Spleen (tissue), 11 donors: ENCODE data around the gene C5orf15. TPM values are rescaled to one million over a fixed set of nuclear protein-coding genes. Genes with fewer than 3 reads are reported as not detected.

Source experiments
- DNase-seq: peaks from one replicate; pipeline ENCODE4 v3.0.0-alpha.2; 2020
- H3K27ac ChIP-seq, 8 donors: fragments of 200-600 bp; sonication (generic) in 7 of 8; 1 replicate in 4 of 8; 2 replicates in 4 of 8; pipeline versions ENCODE4 v1.5.0 to v1.8.0; 2016 to 2021; ENCODE audit warnings: inconsistent platforms in 4 of 8, mild to moderate bottlenecking in 4 of 8, moderate library complexity in 1 of 8
- H3K27me3 ChIP-seq, 7 donors: fragments of 200-600 bp; sonication (generic) in 6 of 7; replicated peaks in 1 of 7; 1 replicate in 4 of 7; 2 replicates in 3 of 7; pipeline versions ENCODE4 v1.5.0 to v1.8.0; 2016 to 2021; ENCODE audit warnings: inconsistent platforms in 3 of 7, mild to moderate bottlenecking in 1 of 7
- H3K36me3 ChIP-seq, 6 donors: fragments of 200-600 bp; sonication (generic) in 5 of 6; 1 replicate in 4 of 6; 2 replicates in 2 of 6; pipeline versions ENCODE4 v1.5.0 to v1.8.0; 2016 to 2021; ENCODE audit warnings: inconsistent platforms in 2 of 6
- H3K4me1 ChIP-seq, 6 donors: fragments of 200-600 bp; sonication (generic) in 5 of 6; 1 replicate in 3 of 6; 2 replicates in 3 of 6; pipeline versions ENCODE4 v1.5.0 to v1.8.0; 2016 to 2021; ENCODE audit warnings: inconsistent platforms in 3 of 6
- H3K4me3 ChIP-seq, 8 donors: fragments of 200-600 bp; sonication (generic) in 7 of 8; 1 replicate in 4 of 8; 2 replicates in 4 of 8; pipeline versions ENCODE4 v1.5.0 to v1.8.0; 2016 to 2021; ENCODE audit warnings: inconsistent platforms in 4 of 8, mild to moderate bottlenecking in 4 of 8, moderate library complexity in 2 of 8
- H3K9me3 ChIP-seq, 8 donors: fragments of 200-600 bp; sonication (generic) in 7 of 8; 1 replicate in 4 of 8; 2 replicates in 4 of 8; pipeline versions ENCODE4 v1.5.0 to v1.8.0; 2016 to 2021; ENCODE audit warnings: inconsistent platforms in 4 of 8
- POLR2A ChIP-seq, 3 donors: fragments of 450-650 bp; IDR thresholded peaks; one replicate each; pipeline ENCODE4 v1.5.1; 2017; ENCODE audit warnings: antibody characterized with exemption in 3 of 3, mild to moderate bottlenecking in 1 of 3
- POLR2AphosphoS5 ChIP-seq, 3 donors: sonication (generic); formaldehyde crosslinking; IDR thresholded peaks; one replicate each; pipeline ENCODE4 v1.5.1; 2017; ENCODE audit warnings: antibody characterized with exemption in 3 of 3
- WGBS, 5 donors: extraction: QIAGEN DNeasy Blood & Tissue Kit in 3 of 5; methylation state at CpG; one replicate each; pipeline versions ENCODE4 v1.1.5 to v1.1.7; 2013 to 2018; 5-methylcytosine and 5-hydroxymethylcytosine counted together
- intact Hi-C: fragments of 100-400 bp; cut with DNase I; formaldehyde crosslinking; loops from one replicate; pipeline ENCODE4 v1.15.0; 2023; ENCODE audit warnings: low total_unique reads
- polyA plus RNA-seq, 3 donors: library from polyadenylated mRNA; stranded (reverse); fragments of 200-250 nt; gene quantifications; one replicate each; pipeline ENCODE4 v1.2.1, GENCODE V29; 2013
- total RNA-seq, 7 donors: library from RNA; depleted of rRNA in 3 of 7; stranded (reverse); fragments of >200 nt in 3 of 7; fragmentation: NEBNext Ultra II Directional in 4 of 7; extraction: Animal tissue kit (Norgen Biotek cat#: 25700) in 4 of 7; gene quantifications; one replicate each; pipeline versions ENCODE4 v1.1.0 to v1.2.1, GENCODE V29; 2016 to 2021
- TF ChIP-seq, protein P1 (sequence below), 11 experiments: fragments of 200-600 bp in 7 of 11; fragments of 450-650 bp in 4 of 11; sonication (generic) in 4 of 11; IDR thresholded peaks in 8 of 11; conservative IDR thresholded peaks in 3 of 11; 1 replicate in 7 of 11; 2 replicates in 4 of 11; pipeline versions ENCODE4 v1.4.0 to v1.8.0; 2016 to 2021; ENCODE audit warnings: antibody characterized with exemption in 11 of 11, inconsistent platforms in 4 of 11, mild to moderate bottlenecking in 1 of 11
- donor health status: healthy with polysubstance abuse.
- donor health status: DM: no; HTN: no; CAD: no; lungs with moderate emphysema.
- donor health status: DM: no; HTN: no; CAD: no.
- donor health status: Bipolar disorder and iron deficiency.
- donor health status: healthy.
- donor health status: DM: no; HTN: no; CAD: no.
- donor health status: DM: yes; HTN: yes; CAD: no.

The C5orf15 gene
- total and polyA plus RNA-seq, 10 donors, result 25.4 to 49.6 (median 28.5) TPM

DNA sequence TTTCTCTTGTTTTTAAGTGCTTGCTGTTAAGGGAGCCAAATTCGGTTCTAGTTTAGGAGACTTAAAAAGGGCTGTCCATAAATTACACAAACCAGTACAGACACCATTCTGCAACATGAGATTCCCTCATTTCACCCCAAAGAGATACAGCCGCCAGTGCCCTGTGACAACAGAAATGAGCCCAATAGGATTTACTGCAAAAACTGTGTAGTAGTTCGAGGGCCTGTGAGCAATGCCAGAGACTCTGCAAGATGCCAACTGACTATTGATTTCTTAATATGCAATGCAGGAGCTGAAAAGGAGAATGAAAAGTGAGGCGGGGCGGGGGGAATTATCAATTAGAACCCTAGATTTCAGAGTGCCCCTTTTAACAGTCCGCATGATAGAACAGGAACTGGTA lies 5.7 kb upstream of the C5orf15 start:
- intact Hi-C loops, result no loop called here
- 95 to 98% (median 98%) methylated on average over 6 of the region's 6 CpGs for WGBS, 5 donors
- TF ChIP-seq POLR2AphosphoS5 (IDR thresholded peaks at IDR 0.05) (no peak), POLR2A (IDR thresholded peaks at IDR 0.05) (no peak)
- TF ChIP-seq, protein P1, sequence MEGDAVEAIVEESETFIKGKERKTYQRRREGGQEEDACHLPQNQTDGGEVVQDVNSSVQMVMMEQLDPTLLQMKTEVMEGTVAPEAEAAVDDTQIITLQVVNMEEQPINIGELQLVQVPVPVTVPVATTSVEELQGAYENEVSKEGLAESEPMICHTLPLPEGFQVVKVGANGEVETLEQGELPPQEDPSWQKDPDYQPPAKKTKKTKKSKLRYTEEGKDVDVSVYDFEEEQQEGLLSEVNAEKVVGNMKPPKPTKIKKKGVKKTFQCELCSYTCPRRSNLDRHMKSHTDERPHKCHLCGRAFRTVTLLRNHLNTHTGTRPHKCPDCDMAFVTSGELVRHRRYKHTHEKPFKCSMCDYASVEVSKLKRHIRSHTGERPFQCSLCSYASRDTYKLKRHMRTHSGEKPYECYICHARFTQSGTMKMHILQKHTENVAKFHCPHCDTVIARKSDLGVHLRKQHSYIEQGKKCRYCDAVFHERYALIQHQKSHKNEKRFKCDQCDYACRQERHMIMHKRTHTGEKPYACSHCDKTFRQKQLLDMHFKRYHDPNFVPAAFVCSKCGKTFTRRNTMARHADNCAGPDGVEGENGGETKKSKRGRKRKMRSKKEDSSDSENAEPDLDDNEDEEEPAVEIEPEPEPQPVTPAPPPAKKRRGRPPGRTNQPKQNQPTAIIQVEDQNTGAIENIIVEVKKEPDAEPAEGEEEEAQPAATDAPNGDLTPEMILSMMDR (IDR thresholded peaks at IDR 0.05 in 8 of 11, conservative IDR thresholded peaks at IDR 0.05 in 3 of 11), result no peak

DNA sequence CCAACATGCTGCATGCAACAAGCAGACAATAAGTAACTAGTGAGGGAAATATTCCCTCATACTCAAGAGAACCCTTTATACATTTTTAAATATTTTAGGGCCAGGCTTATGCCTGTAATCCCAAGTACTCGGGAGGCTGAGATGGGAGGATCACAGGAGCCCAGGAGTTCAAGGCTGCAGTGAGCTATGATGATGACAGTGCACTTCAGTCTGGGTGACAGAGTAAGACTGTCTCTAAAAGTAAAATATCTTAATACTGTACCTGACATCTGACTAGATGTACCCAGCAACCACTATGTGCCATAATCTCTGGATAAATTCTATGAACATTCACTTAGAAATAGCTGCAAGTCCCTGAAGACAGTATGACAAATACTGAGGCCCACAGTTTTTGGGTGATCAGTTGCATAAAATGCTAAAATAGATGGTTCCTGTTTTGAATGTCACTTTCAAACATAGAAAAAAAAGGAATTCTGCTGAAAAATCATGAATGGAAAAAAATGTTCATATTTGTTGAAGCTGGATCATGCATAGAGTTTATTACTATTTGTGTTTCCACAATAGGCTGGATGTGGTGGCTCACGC lies 2.0 kb upstream of the C5orf15 start:
- no peaks in the 10 kb centered on the region for H3K9me3 ChIP-seq
- no peaks in the 10 kb centered on the region for H3K27me3 ChIP-seq
- WGBS, 5 donors, result 83 to 93% (median 90%) methylated on average over 2 of the region's 2 CpGs
- H3K4me3 ChIP-seq, result no peak overlapping the region
- intact Hi-C loops, result no loop called here
- no peak for DNase-seq
- H3K36me3 ChIP-seq, result peaks cover 0 to 47% (median 33%) of the 10 kb centered on the region in 6 donors
- no peak for TF ChIP-seq POLR2A (IDR thresholded peaks at IDR 0.05)
- TF ChIP-seq, protein P1 (IDR thresholded peaks at IDR 0.05 in 8 of 11, conservative IDR thresholded peaks at IDR 0.05 in 3 of 11), result no peak
- TF ChIP-seq POLR2AphosphoS5 (IDR thresholded peaks at IDR 0.05), result no peak
- peak overlapping the region in 4 of 8 donors; percentile 27 to 94 (median 94) for H3K27ac ChIP-seq
- H3K4me1 ChIP-seq, result peaks cover 13 to 48% (median 32%) of the 10 kb centered on the region in 6 donors

More for the DNA sequence above, 5.7 kb upstream of the C5orf15 start:
- no peaks in the 10 kb centered on the region for H3K9me3 ChIP-seq
- H3K27ac ChIP-seq, result no peak overlapping the region
- peaks cover 2 to 21% (median 8%) of the 10 kb centered on the region in 6 donors for H3K4me1 ChIP-seq
- no peak for DNase-seq
- no peak overlapping the region for H3K4me3 ChIP-seq
- H3K36me3 ChIP-seq, result peaks cover 0 to 84% (median 58%) of the 10 kb centered on the region in 6 donors
- no peaks in the 10 kb centered on the region for H3K27me3 ChIP-seq

DNA sequence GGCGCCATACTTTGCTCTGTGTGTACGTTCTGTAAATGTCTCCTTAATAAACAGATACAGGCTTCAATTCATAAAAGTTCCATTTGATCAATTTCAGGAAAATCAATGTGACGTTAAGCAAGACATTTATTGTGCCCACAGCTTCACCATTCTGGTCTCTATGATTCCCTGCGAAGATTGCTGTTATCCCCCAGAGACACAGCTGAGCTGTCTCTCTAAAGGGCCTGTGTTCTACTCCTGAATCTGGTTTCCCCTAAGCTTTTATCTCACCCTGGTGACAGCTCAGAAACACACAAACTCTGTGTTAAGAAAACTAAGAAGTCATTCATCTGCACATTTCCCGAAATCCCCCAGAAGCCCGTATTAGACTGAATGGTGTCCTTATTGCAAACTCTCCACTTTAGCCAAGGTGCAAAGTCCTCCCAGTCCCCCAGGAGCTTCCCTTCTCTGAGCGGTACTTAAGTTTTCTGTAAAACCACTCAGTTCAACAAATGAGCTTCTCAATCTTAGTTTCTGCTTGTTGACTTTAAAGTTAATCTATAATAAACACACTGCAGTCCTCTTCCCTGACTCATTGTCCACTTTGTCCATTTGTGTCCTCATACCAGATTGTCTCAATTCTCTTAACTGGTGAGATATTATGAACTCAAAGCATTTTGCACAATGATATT lies 1.4 kb upstream of the C5orf15 start:
- Histone ChIP-seq H3K27ac (peak overlapping the region in 5 of 8 donors; percentile 89 to 94 (median 94)), H3K36me3 (peaks cover 0 to 41% (median 27%) of the 10 kb centered on the region in 6 donors), H3K4me3 (peak overlapping the region in 4 of 8 donors; percentile 78 to 90 (median 84)), H3K9me3 (no peaks in the 10 kb centered on the region), H3K27me3 (no peaks in the 10 kb centered on the region), H3K4me1 (peaks cover 13 to 54% (median 36%) of the 10 kb centered on the region in 6 donors)
- 73 to 83% (median 80%) methylated on average over 7 of the region's 7 CpGs for WGBS, 5 donors
- intact Hi-C loops, result no loop called here
- DNase-seq, result no peak
- TF ChIP-seq POLR2AphosphoS5 (IDR thresholded peaks at IDR 0.05), result no peak
- TF ChIP-seq, protein P1 (IDR thresholded peaks at IDR 0.05 in 8 of 11, conservative IDR thresholded peaks at IDR 0.05 in 3 of 11), result no peak

DNA sequence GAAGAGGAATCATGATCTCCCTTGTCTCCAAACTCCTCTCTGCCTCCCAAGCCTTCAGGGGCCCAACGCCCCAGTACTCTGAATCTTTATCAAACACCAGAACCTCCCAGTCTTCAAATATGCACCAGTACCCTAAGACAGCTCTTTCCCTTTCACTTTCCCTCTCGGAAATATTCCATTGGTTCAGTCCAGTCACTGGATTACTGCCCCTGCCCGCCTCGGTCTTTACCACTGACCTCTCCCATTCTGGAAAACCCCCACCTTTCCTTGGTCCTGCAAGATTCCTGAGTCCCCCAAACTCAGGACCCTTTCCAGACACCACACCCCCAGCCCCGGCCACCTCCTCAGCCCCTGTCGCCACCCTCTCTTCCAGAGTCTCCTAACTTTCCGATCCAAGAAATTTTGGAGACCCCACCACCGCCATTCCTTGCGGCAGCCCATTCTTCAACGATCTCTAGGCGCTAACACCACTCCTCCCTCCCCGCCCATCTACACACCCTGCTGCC lies 674 bp downstream of the C5orf15 start:
- Histone ChIP-seq H3K27me3 (no peaks in the 10 kb centered on the region), H3K9me3 (peaks cover 0 to 7% (median 0%) of the 10 kb centered on the region in 8 donors), H3K4me1 (peaks cover 13 to 73% (median 39%) of the 10 kb centered on the region in 6 donors), H3K36me3 (peaks cover 0 to 21% (median 8%) of the 10 kb centered on the region in 6 donors), H3K27ac (peak overlapping the region; percentile 85 to 94 (median 93)), H3K4me3 (peak overlapping the region; percentile 65 to 90 (median 80))
- WGBS, 5 donors, result 1 to 7% (median 3%) methylated on average over 12 of the region's 12 CpGs
- TF ChIP-seq POLR2A (IDR thresholded peaks at IDR 0.05) (no peak), POLR2AphosphoS5 (IDR thresholded peaks at IDR 0.05) (no peak)
- TF ChIP-seq, protein P1 (IDR thresholded peaks at IDR 0.05 in 8 of 11, conservative IDR thresholded peaks at IDR 0.05 in 3 of 11), result no peak
- DNase-seq, result no peak
- intact Hi-C loops, result no loop called here
